ENCODE measurements around the gene ZNF831. TPM values are rescaled to one million over a fixed set of nuclear protein-coding genes. Genes with fewer than 3 reads are reported as not detected.

Gene ZNF831
- total RNA-seq, 4 donors from 2014 or later, result 0.05 to 0.07 TPM; not detected in 2

GRCh38 chr20:59183751-59184150 is 20.1 kb downstream of the ZNF831 start:
- TF ChIP-seq POLR2A (IDR thresholded peaks at IDR 0.05), result no peak
- no peak for TF ChIP-seq CTCF (IDR thresholded peaks at IDR 0.05 in 4 of 5, conservative IDR thresholded peaks at IDR 0.05 in 1 of 5)

GRCh38 chr20:59184880-59185447 is 21.3 kb downstream of the ZNF831 start:
- no peak overlapping the region for H3K27ac ChIP-seq
- no peak for DNase-seq
- no peaks in the 10 kb centered on the region for H3K9me3 ChIP-seq
- intact Hi-C loops (cut with DNase I; ENCODE audit: low total_unique reads) (no loop called here), in situ Hi-C loops (cut with MboI; ENCODE audit: low sequenced_read_pairs in 4 of 4) (no loop called here)
- TF ChIP-seq CTCF (IDR thresholded peaks at IDR 0.05 in 4 of 5, conservative IDR thresholded peaks at IDR 0.05 in 1 of 5) (no peak), POLR2A (IDR thresholded peaks at IDR 0.05) (no peak)
- no peaks in the 10 kb centered on the region for H3K27me3 ChIP-seq
- H3K4me3 ChIP-seq, result no peak overlapping the region
- H3K4me1 ChIP-seq, result no peaks in the 10 kb centered on the region
- H3K36me3 ChIP-seq, result no peaks in the 10 kb centered on the region
- no peak for ATAC-seq

More at GRCh38 chr20:59183751-59184150, 20.1 kb downstream of the ZNF831 start:
- in situ Hi-C loops (cut with MboI; ENCODE audit: low sequenced_read_pairs in 4 of 4) (no loop called here), intact Hi-C loops (cut with DNase I; ENCODE audit: low total_unique reads) (no loop called here)
- ATAC-seq (no peak), DNase-seq (no peak)
- H3K27me3 ChIP-seq, result no peaks in the 10 kb centered on the region
- no peaks in the 10 kb centered on the region for H3K36me3 ChIP-seq
- no peaks in the 10 kb centered on the region for H3K4me1 ChIP-seq
- H3K4me3 ChIP-seq, result no peak overlapping the region
- no peak overlapping the region for H3K27ac ChIP-seq
- no peaks in the 10 kb centered on the region for H3K9me3 ChIP-seq

- no peaks in the 10 kb centered on the region for H3K4me1 ChIP-seq
- intact Hi-C loops (cut with DNase I; ENCODE audit: low total_unique reads), result no loop called here
- no peak overlapping the region for H3K27ac ChIP-seq
- no peak overlapping the region for H3K4me3 ChIP-seq
- no peak for DNase-seq
- ATAC-seq, result no peak
- H3K9me3 ChIP-seq, result no peaks in the 10 kb centered on the region
- H3K27me3 ChIP-seq, result no peaks in the 10 kb centered on the region
- H3K36me3 ChIP-seq, result no peaks in the 10 kb centered on the region
- TF ChIP-seq POLR2A (IDR thresholded peaks at IDR 0.05), result no peak
- no peak for TF ChIP-seq CTCF (IDR thresholded peaks at IDR 0.05 in 4 of 5, conservative IDR thresholded peaks at IDR 0.05 in 1 of 5)
- in situ Hi-C loops (cut with MboI; ENCODE audit: low sequenced_read_pairs in 4 of 4), result no loop called here
Measured at GRCh38 chr20:59185809-59186208, 22.2 kb downstream of the ZNF831 start.

GRCh38 chr20:59190466-59190865 is 26.8 kb downstream of the ZNF831 start:
- in situ Hi-C loops (cut with MboI; ENCODE audit: low sequenced_read_pairs in 4 of 4) (no loop called here), intact Hi-C loops (cut with DNase I; ENCODE audit: low total_unique reads) (no loop called here)
- TF ChIP-seq POLR2A (IDR thresholded peaks at IDR 0.05), result no peak
- TF ChIP-seq CTCF (IDR thresholded peaks at IDR 0.05 in 4 of 5, conservative IDR thresholded peaks at IDR 0.05 in 1 of 5), result no peak
- ATAC-seq (no peak), DNase-seq (no peak)
- Histone ChIP-seq H3K9me3 (no peaks in the 10 kb centered on the region), H3K27ac (no peak overlapping the region), H3K27me3 (peaks cover 0 to 9% (median 0%) of the 10 kb centered on the region in 3 donors), H3K4me3 (no peak overlapping the region), H3K36me3 (no peaks in the 10 kb centered on the region), H3K4me1 (no peaks in the 10 kb centered on the region)
